Activated CD8-positive, alpha-beta T cell treated with anti-CD3 and anti-CD28 coated beads for 36 hours (primary cell): Measurements from ENCODE around the gene MTARC1. TPM values are rescaled to one million over a fixed set of nuclear protein-coding genes. Genes with fewer than 3 reads are reported as not detected.
A peak's percentile ranks its signal among the peaks of the same experiment; 100 is the strongest.

ENCODE experiments used
- ATAC-seq: fragments of 200-7000 bp; cut with Tn5 transposase; one replicate; pipeline ENCODE4 v1.10.0; 2021; ENCODE audit warnings: mild to moderate bottlenecking, moderate library complexity
- CTCF ChIA-PET: fragments of 350-600 bp; sonication (Branson Sonifier 250); formaldehyde crosslinking; loops from one replicate; lab custom pipeline; 2021; ENCODE audit warnings: antibody characterized with exemption; lab: Charles Lee
- POLR2A ChIA-PET: fragments of 350-600 bp; sonication (Branson Sonifier 250); formaldehyde crosslinking; loops from one replicate; lab custom pipeline; 2021; ENCODE audit warnings: antibody characterized with exemption; lab: Charles Lee
- DNase-seq: peaks from one replicate; pipeline ENCODE4 v3.0.0-alpha.2; 2020
- H3K27ac Mint-ChIP-seq: one replicate; pipeline ENCODE4 v1.8.0; 2021; ENCODE audit warnings: mild to moderate bottlenecking, mixed read lengths
- H3K27me3 Mint-ChIP-seq: one replicate; pipeline ENCODE4 v1.8.0; 2021; ENCODE audit warnings: mixed read lengths
- H3K36me3 Mint-ChIP-seq: one replicate; pipeline ENCODE4 v1.8.0; 2021; ENCODE audit warnings: low read depth, mixed read lengths
- H3K4me1 Mint-ChIP-seq: one replicate; pipeline ENCODE4 v1.8.0; 2021; ENCODE audit warnings: low read depth, mixed read lengths
- H3K4me3 Mint-ChIP-seq: one replicate; pipeline ENCODE4 v1.8.0; 2021; ENCODE audit warnings: mild to moderate bottlenecking, moderate library complexity, mixed read lengths
- H3K9me3 Mint-ChIP-seq: one replicate; pipeline ENCODE4 v1.8.0; 2021; ENCODE audit warnings: mixed read lengths
- intact Hi-C: fragments of 100-400 bp; cut with micrococcal nuclease; formaldehyde crosslinking; loops from one replicate; pipeline ENCODE4 v1.10.0; 2022
- total RNA-seq, 2 experiments: library from RNA; stranded (reverse); gene quantifications; one replicate each; pipeline ENCODE4 v1.2.3, GENCODE V29; 2021
- TF ChIP-seq, protein P1 (sequence below): fragments of 200-600 bp; IDR thresholded peaks from one replicate; pipeline ENCODE4 v1.8.0; 2022; ENCODE audit warnings: antibody characterized with exemption, mild to moderate bottlenecking

The MTARC1 gene
- total RNA-seq, 2 experiments from 2014 or later = not detected

DNA sequence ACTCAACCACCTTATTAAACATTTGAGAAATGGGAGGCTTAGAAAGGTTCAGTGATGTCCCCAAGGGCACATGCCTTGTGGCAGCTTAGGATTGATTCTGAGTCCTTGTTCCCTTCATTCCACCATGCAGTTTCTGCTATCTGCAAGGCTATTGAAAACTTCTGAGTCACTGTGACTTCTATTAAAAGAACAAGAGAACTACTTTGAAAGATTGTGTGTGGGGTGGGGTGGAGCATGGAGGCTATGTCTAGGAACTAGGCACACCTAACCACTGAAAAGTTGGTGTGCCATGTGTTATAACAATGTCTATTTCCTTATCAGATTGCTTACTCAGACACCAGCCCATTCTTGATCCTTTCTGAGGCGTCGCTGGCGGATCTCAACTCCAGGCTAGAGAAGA is 10.8 kb downstream of the MTARC1 start:
- ATAC-seq (no peak), DNase-seq (no peak)
- no peaks in the 10 kb centered on the region for H3K36me3 Mint-ChIP-seq
- TF ChIP-seq, protein P1, sequence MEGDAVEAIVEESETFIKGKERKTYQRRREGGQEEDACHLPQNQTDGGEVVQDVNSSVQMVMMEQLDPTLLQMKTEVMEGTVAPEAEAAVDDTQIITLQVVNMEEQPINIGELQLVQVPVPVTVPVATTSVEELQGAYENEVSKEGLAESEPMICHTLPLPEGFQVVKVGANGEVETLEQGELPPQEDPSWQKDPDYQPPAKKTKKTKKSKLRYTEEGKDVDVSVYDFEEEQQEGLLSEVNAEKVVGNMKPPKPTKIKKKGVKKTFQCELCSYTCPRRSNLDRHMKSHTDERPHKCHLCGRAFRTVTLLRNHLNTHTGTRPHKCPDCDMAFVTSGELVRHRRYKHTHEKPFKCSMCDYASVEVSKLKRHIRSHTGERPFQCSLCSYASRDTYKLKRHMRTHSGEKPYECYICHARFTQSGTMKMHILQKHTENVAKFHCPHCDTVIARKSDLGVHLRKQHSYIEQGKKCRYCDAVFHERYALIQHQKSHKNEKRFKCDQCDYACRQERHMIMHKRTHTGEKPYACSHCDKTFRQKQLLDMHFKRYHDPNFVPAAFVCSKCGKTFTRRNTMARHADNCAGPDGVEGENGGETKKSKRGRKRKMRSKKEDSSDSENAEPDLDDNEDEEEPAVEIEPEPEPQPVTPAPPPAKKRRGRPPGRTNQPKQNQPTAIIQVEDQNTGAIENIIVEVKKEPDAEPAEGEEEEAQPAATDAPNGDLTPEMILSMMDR = no peak
- intact Hi-C loops = no loop called here
- H3K27ac Mint-ChIP-seq = no peak overlapping the region
- H3K9me3 Mint-ChIP-seq = no peaks in the 10 kb centered on the region
- no peak overlapping the region for H3K4me3 Mint-ChIP-seq
- ChIA-PET POLR2A (no interaction called here), CTCF (no interaction called here)
- no peaks in the 10 kb centered on the region for H3K4me1 Mint-ChIP-seq
- H3K27me3 Mint-ChIP-seq = no peaks in the 10 kb centered on the region

DNA sequence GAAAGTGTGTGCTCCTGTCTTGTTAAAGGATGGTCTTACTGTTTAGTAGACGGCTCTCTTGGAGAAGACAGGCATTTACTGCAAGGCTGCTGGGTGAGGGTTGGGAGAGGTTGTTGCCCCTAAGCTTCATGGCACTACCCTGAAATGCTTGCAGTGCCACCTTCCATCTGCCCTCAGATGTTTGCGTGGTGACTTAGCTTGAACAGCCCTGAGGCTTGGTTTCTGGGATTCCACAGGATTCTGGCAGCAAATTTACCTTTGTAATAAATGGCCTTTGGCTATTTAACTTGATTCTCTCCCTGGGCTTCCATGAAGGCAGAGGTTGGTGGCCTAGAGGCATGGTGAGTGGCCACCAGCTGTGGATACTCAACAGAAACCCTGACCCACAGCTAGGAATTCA is 11.6 kb downstream of the MTARC1 start:
- Mint-ChIP-seq H3K27me3 (no peaks in the 10 kb centered on the region), H3K27ac (no peak overlapping the region), H3K9me3 (no peaks in the 10 kb centered on the region), H3K36me3 (no peaks in the 10 kb centered on the region), H3K4me3 (no peak overlapping the region), H3K4me1 (no peaks in the 10 kb centered on the region)
- no peak for ATAC-seq
- ChIA-PET POLR2A (no interaction called here), CTCF (interaction anchor here (0.9 kb wide), 1 partner anchor 12 kb away, joined by 3 read pairs; no protein-coding TSS in a partner anchor)
- DNase-seq = no peak
- intact Hi-C loops = no loop called here
- TF ChIP-seq, protein P1 = no peak

DNA sequence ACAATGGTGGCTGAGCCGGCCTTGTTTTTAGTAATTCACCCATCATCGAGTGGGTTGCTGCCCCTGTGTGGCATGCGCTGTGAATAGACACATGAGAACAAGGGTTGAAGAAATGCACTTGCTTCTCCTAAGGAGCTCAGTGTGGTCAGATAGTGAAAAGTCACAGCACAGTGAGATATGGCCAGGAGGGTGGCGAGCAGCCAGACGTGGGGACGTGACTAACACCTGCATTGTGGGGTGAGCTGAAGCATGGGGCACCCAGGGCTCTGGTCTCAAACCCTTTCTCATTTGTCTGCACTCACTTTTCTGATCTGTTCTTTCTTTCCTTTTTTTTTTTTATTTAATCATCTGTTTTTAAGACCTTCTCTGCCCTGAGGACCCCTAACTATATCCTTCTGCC is 13.5 kb downstream of the MTARC1 start:
- intact Hi-C loops = no loop called here
- DNase-seq (no peak), ATAC-seq (no peak)
- Mint-ChIP-seq H3K27me3 (no peaks in the 10 kb centered on the region), H3K9me3 (no peaks in the 10 kb centered on the region), H3K36me3 (no peaks in the 10 kb centered on the region), H3K4me3 (no peak overlapping the region), H3K27ac (no peak overlapping the region), H3K4me1 (no peaks in the 10 kb centered on the region)
- CTCF ChIA-PET = interaction anchor here (1.3 to 2.6 kb wide), 2 partner anchors 11 to 67 kb away, joined by 4 to 7 read pairs; no protein-coding TSS in a partner anchor
- POLR2A ChIA-PET = no interaction called here
- TF ChIP-seq, protein P1 = no peak

DNA sequence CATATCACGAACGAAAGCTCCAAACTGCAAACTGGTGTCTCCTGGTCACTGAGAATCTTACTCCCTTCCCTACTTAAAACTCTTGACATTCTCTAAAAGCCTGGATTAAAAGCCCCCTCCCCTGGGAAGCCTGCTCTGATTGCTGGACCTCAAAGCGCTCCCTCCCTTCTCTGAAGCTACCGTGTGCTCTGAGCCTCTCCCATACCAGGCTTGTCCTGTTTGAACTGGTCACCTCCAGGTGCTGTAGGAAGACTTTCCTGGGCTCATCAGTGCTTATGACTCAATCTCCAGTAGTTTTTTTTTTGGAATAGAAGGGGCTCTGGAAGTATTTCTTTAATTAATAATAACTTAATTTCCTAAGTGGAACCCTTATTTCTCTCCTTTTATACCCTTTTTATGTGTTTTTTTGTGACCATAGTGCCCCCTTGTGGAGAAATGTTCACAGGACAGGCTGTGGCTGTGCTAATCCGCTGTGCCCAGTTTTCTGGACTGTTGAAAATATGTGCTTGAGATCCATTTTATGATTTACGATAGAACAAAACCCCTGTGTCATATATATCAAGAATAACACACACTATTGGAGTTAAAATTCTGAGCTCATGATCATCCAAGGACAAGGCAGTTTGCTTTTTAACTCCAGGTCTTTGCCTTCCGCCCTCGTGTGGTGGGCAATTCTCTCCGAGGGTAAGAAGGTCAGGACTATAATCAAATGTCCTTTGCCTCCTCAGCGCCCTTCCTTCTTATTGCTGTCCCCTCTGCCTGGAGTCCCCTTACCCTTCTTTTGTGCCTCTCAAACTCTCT is 16.9 kb downstream of the MTARC1 start:
- CTCF ChIA-PET = interaction anchor here (0.7 to 1.6 kb wide), 5 partner anchors 8 to 28 kb away, joined by 3 to 10 read pairs (median 4); no protein-coding TSS in a partner anchor
- Mint-ChIP-seq H3K4me3 (no peak overlapping the region), H3K36me3 (no peaks in the 10 kb centered on the region), H3K27ac (no peak overlapping the region), H3K4me1 (no peaks in the 10 kb centered on the region), H3K27me3 (no peaks in the 10 kb centered on the region), H3K9me3 (no peaks in the 10 kb centered on the region)
- ATAC-seq (no peak), DNase-seq (peak; percentile 36)
- intact Hi-C loops = no loop called here
- POLR2A ChIA-PET = no interaction called here
- TF ChIP-seq, protein P1 = peak; percentile 85

DNA sequence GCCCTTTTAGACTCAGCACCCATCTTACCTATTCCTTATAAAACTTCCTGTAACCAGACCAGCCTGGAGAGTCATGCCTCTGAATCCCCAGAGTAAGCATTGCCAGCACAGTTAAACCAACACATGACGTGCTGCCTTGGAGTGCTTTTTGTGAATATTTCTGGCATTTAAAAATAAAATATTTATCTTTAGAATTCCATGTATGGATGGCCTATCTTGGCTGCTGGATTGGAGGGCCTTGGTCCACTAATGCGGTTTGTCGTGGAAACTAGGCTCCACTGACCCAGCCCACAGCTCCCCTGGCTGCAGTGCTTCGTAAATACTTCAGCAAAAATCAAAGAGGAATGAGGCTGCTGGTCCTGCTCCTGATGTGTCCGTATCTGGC is 17.5 kb downstream of the MTARC1 start:
- Mint-ChIP-seq H3K9me3 (no peaks in the 10 kb centered on the region), H3K27ac (no peak overlapping the region), H3K36me3 (no peaks in the 10 kb centered on the region), H3K4me3 (no peak overlapping the region), H3K4me1 (no peaks in the 10 kb centered on the region), H3K27me3 (no peaks in the 10 kb centered on the region)
- CTCF ChIA-PET = interaction anchor here (1.4 to 1.6 kb wide), 3 partner anchors 11 to 27 kb away, joined by 4 to 10 read pairs (median 4); no protein-coding TSS in a partner anchor
- POLR2A ChIA-PET = no interaction called here
- TF ChIP-seq, protein P1 = no peak
- ATAC-seq = no peak
- intact Hi-C loops = no loop called here
- no peak for DNase-seq
